NT2/D1 (cell line): ENCODE measurements around the gene SRD5A3.

ENCODE experiments used
- DNase-seq: peaks from one replicate; pipeline ENCODE4 v3.0.0-alpha.2; 2011; ENCODE audit warnings: low read depth, low spot score
- H3K27me3 ChIP-seq: 2 replicates; pipeline ENCODE4 v1.6.0; 2011; ENCODE audit warnings: mild to moderate bottlenecking; ENCODE audit not compliant: insufficient read length, insufficient read depth
- H3K36me3 ChIP-seq: 2 replicates; pipeline ENCODE4 v1.6.1; 2011; ENCODE audit warnings: mild to moderate bottlenecking, low read length, mixed read lengths; ENCODE audit not compliant: insufficient read depth, insufficient read length
- H3K4me1 ChIP-seq: 2 replicates; pipeline ENCODE4 v1.5.1; 2011; ENCODE audit not compliant: insufficient read depth, insufficient read length
- H3K4me3 ChIP-seq: 2 replicates; pipeline ENCODE4 v1.5.1; 2011; ENCODE audit warnings: low read depth; ENCODE audit not compliant: insufficient read length
- H3K9ac ChIP-seq: 2 replicates; pipeline ENCODE4 v1.6.0; 2011; ENCODE audit warnings: low read depth; ENCODE audit not compliant: insufficient read length
- H3K9me3 ChIP-seq: 2 replicates; pipeline ENCODE4 v1.5.1; 2011; ENCODE audit warnings: mild to moderate bottlenecking, low read length; ENCODE audit not compliant: insufficient read depth
- SUZ12 ChIP-seq: IDR thresholded peaks from 2 replicates; pipeline ENCODE4 v1.6.1; 2011; ENCODE audit not compliant: insufficient read length, insufficient read depth; ENCODE audit errors: extremely low read depth
- YY1 ChIP-seq: IDR thresholded peaks from 2 replicates; pipeline ENCODE4 v1.6.1; 2011; ENCODE audit not compliant: insufficient read length, insufficient read depth
- ZNF274 ChIP-seq: IDR thresholded peaks from 2 replicates; pipeline ENCODE4 v1.6.1; 2011; ENCODE audit warnings: mild to moderate bottlenecking, low read depth, low read length

The SRD5A3 gene

DNA sequence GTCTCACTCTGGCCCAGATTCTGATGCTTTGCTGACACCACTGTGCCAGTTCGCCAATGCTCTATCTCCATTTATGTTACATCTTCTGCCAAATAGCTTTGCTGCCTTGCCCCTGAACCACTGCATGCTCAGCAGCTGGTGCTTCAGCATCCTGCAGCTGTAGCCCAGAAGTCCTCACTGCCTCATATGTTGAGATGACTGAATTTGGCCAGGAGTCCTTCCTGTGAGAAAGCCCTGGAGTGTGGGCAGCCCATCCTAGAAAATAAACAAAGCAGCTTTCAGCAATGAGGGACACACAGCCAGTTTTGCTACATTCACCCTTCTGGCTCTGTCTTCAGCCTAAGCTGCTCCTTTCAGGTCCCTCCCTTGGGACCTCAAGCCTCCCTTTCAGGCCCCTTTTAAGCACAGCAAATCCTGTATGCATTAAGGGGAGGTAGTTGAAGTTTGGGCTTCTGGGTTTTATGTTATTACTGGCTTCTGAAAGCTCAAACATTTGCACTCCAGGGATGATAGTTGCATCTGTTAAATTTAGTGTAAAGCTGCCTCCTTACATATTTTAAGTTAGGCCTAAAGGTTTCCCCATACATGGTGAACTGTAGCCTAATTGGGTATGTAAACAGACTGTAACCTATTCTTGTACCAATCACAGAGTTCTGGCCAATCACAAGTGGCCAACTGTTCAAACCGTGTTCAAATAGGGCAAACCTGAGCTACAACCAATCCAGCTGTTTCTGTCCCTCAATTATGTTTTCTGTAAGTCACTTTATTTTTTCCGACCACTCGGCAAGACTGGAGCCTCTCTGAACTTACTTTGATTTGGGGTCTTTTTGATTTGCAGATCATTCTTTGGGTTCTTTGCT, 47.6 kb downstream of the SRD5A3 start:
- DNase-seq = no peak

DNA sequence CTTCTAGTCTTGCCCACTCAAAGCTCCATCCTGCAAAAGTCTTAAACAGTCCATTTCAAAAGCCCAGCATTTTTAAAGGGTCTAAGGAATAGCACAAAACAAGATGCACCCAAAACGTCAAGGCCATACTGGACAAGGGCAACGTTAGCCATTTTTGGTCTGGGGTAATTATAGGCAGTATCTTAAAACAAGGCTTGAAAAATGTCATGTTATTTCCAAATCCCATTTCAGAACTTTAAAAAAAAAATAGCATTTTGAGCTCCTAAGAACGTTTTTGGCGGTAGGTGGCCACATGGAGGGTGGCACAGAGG, 49.1 kb downstream of the SRD5A3 start:
- H3K9ac ChIP-seq = peak overlapping the region; percentile 90
- no peaks in the 10 kb centered on the region for H3K4me1 ChIP-seq
- H3K4me3 ChIP-seq = peak overlapping the region; percentile 60
- no peak for DNase-seq
- H3K36me3 ChIP-seq = peaks cover 25% of the 10 kb centered on the region
- H3K27me3 ChIP-seq = no peaks in the 10 kb centered on the region
- no peak for TF ChIP-seq SUZ12
- TF ChIP-seq ZNF274 = no peak
- TF ChIP-seq YY1 = no peak
- H3K9me3 ChIP-seq = no peaks in the 10 kb centered on the region

More for the DNA sequence above, 47.6 kb downstream of the SRD5A3 start:
- H3K36me3 ChIP-seq = peaks cover 18% of the 10 kb centered on the region
- TF ChIP-seq YY1 = no peak
- TF ChIP-seq SUZ12 = no peak
- H3K9ac ChIP-seq = no peak overlapping the region
- no peaks in the 10 kb centered on the region for H3K9me3 ChIP-seq
- H3K4me1 ChIP-seq = no peaks in the 10 kb centered on the region
- H3K27me3 ChIP-seq = no peaks in the 10 kb centered on the region
- no peak overlapping the region for H3K4me3 ChIP-seq

GRCh38 chr4:55395529-55396307, 49.7 kb downstream of the SRD5A3 start, which contains the start of gene TMEM165:
Gene TMEM165, plus strand, starts transcription at chr4:55395957. Its CDS starts 233 bp downstream, at chr4:55396190.
- H3K27me3 ChIP-seq = no peaks in the 10 kb centered on the region
- peaks cover 28% of the 10 kb centered on the region for H3K36me3 ChIP-seq
- peak within 1 kb of the TSS; percentile 90 for H3K9ac ChIP-seq
- peak; percentile 76 for DNase-seq
- TF ChIP-seq SUZ12 (no peak), ZNF274 (no peak), YY1 (no peak)
- H3K4me1 ChIP-seq = no peaks in the 10 kb centered on the region
- peak within 1 kb of the TSS; percentile 60 for H3K4me3 ChIP-seq
- H3K9me3 ChIP-seq = no peaks in the 10 kb centered on the region

DNA sequence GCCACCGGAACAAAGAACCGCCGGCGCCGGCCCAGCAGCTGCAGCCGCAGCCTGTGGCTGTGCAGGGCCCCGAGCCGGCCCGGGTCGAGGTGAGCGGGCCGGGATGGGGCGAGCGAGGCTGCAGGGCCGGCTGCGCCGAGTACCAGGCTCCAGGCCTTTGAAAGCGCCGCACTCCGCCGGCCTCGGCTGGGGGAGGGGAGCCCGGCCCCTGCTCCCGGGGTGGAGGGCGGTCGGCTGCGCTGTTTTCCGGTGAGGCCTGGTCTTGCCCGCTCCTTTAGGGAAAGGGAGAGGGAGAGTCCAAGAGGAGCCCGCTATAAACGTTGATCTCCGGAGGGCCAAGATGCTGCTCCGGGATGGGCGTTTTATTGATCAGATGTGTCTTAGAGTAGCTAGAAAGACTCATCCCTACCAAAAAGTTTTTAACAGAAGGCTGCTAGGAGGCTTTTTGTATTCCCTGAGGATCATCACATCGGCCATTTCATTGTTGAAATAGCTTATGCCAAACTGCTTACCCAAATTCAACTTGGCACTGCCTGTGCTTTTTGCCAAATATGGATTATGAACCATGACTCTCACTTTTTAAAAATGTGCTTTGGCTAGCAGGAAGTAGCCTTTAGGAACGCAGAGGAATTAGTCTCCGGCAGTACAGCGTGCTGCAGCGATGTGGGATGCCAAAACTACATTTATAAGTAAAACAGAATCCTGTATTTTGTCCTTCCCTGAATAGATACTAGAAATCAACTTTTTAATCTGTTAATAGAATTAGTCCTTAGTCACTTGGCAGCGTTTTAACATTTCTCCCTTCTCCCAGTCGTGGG, 50.5 kb downstream of the SRD5A3 start:
- Histone ChIP-seq H3K9ac (peak overlapping the region; percentile 90), H3K27me3 (no peaks in the 10 kb centered on the region), H3K36me3 (peaks cover 34% of the 10 kb centered on the region), H3K4me1 (no peaks in the 10 kb centered on the region), H3K9me3 (no peaks in the 10 kb centered on the region), H3K4me3 (peak overlapping the region; percentile 60)
- peak; percentile 27 for DNase-seq
- TF ChIP-seq SUZ12 (no peak), ZNF274 (no peak), YY1 (no peak)

DNA sequence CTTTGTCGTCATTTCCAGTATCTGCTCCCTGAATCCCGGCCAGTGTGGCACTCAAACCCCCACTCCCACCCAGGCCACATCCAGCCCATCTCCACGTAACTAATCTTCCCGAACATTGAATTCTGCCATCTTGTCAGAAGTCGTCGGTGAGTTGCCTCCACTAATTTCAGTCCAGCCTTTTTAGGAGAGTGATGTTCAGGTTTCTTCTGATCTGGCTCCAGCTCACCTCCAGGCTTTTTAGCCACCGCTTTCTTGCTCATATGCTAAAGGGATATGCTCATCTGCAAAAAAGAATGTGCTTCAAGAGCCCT, 51.0 kb downstream of the SRD5A3 start:
- TF ChIP-seq SUZ12 (no peak), ZNF274 (no peak), YY1 (no peak)
- DNase-seq = no peak
- Histone ChIP-seq H3K9ac (peak overlapping the region; percentile 90), H3K4me1 (no peaks in the 10 kb centered on the region), H3K27me3 (no peaks in the 10 kb centered on the region), H3K9me3 (no peaks in the 10 kb centered on the region), H3K36me3 (peaks cover 34% of the 10 kb centered on the region), H3K4me3 (peak overlapping the region; percentile 60)

DNA sequence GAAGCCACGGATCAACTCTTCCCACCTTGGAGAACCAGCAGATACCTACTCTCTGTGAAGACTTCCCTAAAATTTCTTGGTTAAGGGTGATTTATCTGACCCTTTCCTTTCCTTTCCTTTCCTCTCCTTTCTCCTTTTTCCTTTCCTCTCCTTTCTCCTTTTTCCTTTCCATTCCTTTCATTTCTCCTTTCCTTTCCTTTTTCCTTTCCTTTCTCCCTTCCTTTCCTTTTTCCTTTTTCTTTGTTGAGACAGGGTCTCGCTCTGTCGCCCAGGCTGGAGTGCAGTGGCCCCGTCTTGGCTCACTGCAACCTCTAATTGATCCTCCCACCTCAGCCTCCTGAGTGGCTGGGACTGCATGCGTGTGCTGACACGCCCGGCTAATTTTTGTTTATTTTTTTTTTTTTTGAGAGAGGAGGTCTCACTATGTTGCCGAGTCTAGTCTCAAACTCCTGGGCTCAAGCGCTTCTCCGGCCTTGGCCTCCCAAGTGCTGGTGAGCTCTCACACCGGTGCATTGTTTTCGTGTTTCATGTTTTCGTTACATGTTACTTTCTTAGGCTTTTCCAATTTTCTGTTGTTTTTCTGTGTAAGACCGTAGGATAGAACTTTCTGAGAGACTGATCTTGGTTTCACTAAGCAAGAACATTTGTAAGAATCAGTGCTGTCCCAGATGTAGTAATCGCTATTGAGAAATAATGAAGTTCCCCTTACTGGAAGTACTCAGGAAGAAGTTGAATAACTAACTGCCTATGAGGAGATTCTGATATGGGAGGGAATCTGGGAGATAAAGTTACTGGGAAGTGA, 51.7 kb downstream of the SRD5A3 start:
- Histone ChIP-seq H3K27me3 (no peaks in the 10 kb centered on the region), H3K9ac (peak overlapping the region; percentile 90), H3K4me1 (no peaks in the 10 kb centered on the region), H3K4me3 (peak overlapping the region; percentile 60), H3K36me3 (peaks cover 34% of the 10 kb centered on the region), H3K9me3 (no peaks in the 10 kb centered on the region)
- no peak for TF ChIP-seq YY1
- TF ChIP-seq SUZ12 = no peak
- no peak for TF ChIP-seq ZNF274
- no peak for DNase-seq

DNA sequence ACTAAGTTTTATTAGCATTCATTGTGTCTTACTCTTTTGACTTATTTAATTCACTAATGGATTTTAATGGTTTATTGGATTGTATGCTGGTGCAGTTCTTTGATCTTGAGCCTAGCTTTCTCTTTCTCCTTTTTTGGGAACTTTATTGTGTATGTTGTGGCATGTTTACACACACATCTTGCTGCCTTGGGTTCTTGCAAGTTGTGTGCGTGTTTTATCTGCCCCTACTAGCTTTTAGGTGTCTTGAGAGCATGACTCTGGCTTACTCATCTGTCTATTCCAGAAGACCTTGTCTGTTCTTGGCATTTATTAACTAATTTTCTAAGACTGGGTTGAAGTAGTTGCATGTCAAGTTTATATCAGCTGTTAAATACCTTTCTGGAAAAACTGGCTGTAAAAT, 52.4 kb downstream of the SRD5A3 start:
- no peak for TF ChIP-seq ZNF274
- TF ChIP-seq YY1 = no peak
- TF ChIP-seq SUZ12 = no peak
- Histone ChIP-seq H3K27me3 (no peaks in the 10 kb centered on the region), H3K9ac (peak overlapping the region; percentile 26), H3K4me3 (peak overlapping the region; percentile 60), H3K36me3 (peaks cover 39% of the 10 kb centered on the region), H3K9me3 (no peaks in the 10 kb centered on the region), H3K4me1 (no peaks in the 10 kb centered on the region)
- no peak for DNase-seq
